Activated T-cell treated with anti-CD3 and anti-CD28 coated beads for 4 hours (primary cell): Measurements from ENCODE around the gene IPO11.
"Not testable (repeated sequence)": the region's sequence is repeated elsewhere in the genome, so short reads cannot be mapped to it uniquely, and the experiment has no call there.

Experiments used
- DNase-seq: peaks from one replicate; pipeline ENCODE4 v3.0.0-alpha.2; 2020

IPO11 gene

DNA sequence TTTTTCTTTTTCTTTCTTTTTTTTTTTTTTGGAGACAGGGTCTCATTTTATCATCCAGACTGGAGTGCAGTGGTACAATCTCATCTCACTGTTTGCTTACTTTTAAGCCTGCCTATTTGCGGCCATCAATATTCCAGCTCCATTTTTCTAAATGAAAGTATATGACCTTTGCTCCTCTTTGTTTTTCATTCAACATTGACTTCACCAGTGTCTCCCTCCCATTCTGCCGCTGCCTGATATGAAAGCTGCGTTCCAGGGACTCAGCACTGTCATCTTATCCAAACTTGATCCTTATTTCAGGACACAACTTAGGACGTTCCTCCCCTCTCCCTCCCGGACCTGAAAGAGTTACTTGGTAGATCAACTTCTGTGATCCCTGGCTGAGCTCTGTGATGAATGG, 239.7 kb downstream of the IPO11 start:
- no peak for DNase-seq

DNA sequence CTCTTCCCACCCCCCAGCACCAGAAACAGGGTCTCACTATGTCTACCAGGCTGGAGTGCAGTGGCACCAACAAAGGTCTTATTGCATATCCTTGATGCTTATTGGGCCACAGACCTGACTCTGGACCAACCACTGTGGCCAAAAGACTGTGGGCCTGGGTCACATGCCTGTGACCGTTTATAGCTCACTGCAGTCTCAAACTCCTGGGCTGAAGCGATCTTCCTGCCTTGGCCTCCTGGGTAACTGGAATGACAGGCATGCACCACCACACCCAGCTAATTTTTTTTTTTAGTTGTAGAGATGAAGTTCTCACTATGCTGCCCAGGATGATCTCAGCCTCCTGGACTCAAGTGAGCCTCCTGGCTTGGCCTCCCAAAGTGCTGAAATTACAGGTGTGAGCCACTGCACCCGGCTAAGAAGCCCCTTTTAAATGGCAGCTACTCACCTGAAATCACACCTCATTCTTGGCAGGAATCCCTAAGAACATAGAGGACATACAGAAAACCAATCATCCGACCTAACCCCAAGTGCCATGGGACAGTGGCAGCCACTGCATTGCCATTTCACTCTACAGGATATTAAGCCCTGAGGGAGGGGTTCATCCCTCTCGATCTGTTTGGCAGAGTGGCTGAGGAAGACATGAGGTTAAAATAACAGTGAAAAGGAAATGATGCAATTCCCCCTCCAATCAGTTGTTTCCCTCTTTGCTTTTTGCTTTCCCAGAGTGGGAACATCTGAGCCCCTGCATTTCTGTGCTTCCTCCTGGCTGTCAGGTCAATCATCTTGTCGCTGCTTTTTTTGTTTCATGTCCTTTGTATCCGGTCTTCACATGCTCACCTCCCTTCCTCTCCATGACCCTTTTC, 240.7 kb downstream of the IPO11 start:
- DNase-seq: no peak

GRCh38 chr5:62653864-62654575, 241.5 kb downstream of the IPO11 start:
- no peak for DNase-seq

- not testable (repeated sequence) for DNase-seq
These were observed 245.2 kb downstream of the IPO11 start for GRCh38 chr5:62657772-62658171.

- DNase-seq: no peak
These were observed 248.6 kb downstream of the IPO11 start for GRCh38 chr5:62661126-62661525.

DNA sequence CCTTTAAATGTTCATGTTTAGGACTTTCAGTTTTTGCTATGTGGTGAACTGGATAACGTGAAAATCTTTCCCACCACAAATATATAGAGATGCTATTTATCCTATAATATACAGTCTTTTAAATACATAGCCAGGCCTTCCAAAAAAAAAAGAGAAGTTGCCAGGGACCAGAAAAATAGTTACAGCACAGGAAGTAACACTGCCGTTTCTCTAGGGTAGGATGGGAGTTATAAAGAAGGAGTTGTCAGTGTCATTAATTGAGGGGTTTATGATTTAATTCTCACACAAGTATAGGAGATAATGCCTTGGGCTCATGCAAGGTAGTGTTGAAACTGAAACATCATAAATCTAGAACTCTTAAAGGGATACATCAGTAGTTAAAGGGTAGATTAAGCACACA, 250.0 kb downstream of the IPO11 start:
- no peak for DNase-seq

DNA sequence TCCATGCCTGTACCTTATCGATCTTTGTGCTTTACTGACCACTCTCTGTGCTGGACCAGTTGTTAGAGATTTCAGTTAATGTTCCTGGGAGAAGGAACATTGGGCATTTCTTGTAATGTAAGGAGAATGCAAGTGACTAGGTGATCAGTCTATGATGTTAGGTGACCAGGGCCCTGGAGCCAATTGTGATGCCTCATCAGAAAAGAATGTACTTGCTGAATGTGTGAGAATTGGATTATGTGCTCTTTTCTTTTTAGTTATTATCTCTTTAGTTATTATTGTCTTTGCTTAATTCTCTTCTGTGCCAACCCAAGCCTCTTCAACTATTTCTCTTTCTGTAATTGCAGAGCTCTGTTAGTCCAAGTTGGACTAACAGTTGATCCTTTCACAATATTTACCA, 258.9 kb downstream of the IPO11 start:
- no peak for DNase-seq

DNA sequence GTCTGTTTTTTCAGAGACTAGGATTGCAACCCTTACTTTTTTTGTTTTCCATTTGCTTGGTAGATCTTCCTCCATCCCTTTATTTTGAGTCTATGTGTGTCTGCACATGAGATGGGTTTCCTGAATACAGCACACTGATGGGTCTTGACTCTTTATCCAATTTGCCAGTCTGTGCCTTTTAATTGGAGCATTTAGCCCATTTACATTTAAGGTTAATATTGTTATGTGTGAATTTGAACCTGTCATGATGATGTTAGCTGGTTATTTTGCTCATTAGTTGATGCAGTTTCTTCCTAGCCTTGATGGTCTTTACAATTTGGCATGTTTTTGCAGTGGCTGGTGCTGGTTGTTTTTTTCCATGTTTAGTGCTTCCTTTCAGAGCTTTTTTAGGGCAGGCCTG, 264.0 kb downstream of the IPO11 start:
- DNase-seq: not testable (repeated sequence)
